PFSK-1 (cell line): ENCODE data around the gene AREL1.

ENCODE experiments used
- FOXP2 ChIP-seq: optimal IDR thresholded peaks from 2 replicates; pipeline ENCODE3; 2011; ENCODE audit warnings: borderline replicate concordance, control low read depth, inconsistent platforms; ENCODE audit not compliant: insufficient read depth; ENCODE audit errors: extremely low read length, extremely low read depth
- POLR2AphosphoS5 ChIP-seq: IDR thresholded peaks from 2 replicates; pipeline ENCODE4 v1.6.1; 2012; ENCODE audit warnings: low read depth, mild to moderate bottlenecking, control low read depth, low read length, moderate library complexity
- REST ChIP-seq, 2 experiments: IDR thresholded peaks; 2 replicates each; pipeline versions ENCODE4 v1.6.1 to v1.8.0; 2011 to 2012; ENCODE audit warnings: low read depth in 2 of 2, low read length in 2 of 2, control low read depth in 1 of 2, inconsistent platforms in 1 of 2, mild to moderate bottlenecking in 1 of 2, moderate library complexity in 1 of 2; ENCODE audit not compliant: insufficient read depth in 1 of 2
- SIN3A ChIP-seq: IDR thresholded peaks from 2 replicates; pipeline ENCODE4 v1.6.1; 2012; ENCODE audit warnings: mild to moderate bottlenecking, low read length, moderate library complexity, borderline replicate concordance; ENCODE audit not compliant: insufficient read depth
- TAF1 ChIP-seq: IDR thresholded peaks from 2 replicates; pipeline ENCODE4 v1.6.1; 2012; ENCODE audit warnings: low read length, control low read depth, borderline replicate concordance; ENCODE audit not compliant: insufficient read depth

AREL1 gene

GRCh38 chr14:74652541-74652940 is 60.3 kb downstream of the AREL1 start:
- TF ChIP-seq SIN3A (no peak), REST (IDR thresholded peaks at IDR 0.05; ENCODE audit: insufficient read depth in 1 of 2, low read depth in 2 of 2, low read length in 2 of 2) (no peak), TAF1 (no peak), POLR2AphosphoS5 (no peak), FOXP2 (no peak)

- TF ChIP-seq REST (IDR thresholded peaks at IDR 0.05; ENCODE audit: insufficient read depth in 1 of 2, low read depth in 2 of 2, low read length in 2 of 2), result no peak
- TF ChIP-seq TAF1, result no peak
- no peak for TF ChIP-seq FOXP2
- TF ChIP-seq POLR2AphosphoS5, result no peak
- no peak for TF ChIP-seq SIN3A
Observed at GRCh38 chr14:74650927-74651686, 61.8 kb downstream of the AREL1 start.

DNA sequence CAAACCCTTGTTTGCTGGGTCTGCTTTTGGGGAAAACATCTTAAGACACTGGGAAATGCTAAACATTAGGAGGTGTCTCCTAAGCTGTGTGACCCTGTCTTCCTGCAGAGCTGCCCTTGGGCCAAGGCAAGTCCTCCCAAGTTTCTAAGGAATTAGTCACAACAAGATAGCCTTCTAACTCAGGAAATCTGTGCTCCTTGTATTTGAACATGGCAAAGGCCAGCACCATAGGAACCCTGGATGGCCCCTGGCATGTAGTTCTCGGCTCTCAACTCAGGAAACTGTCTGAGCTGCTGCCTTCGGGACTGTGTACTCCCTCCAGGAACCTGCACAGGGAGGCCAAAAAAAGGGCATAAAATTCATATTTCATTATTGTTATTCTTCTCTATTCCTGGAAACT is 63.2 kb downstream of the AREL1 start:
- no peak for TF ChIP-seq REST (IDR thresholded peaks at IDR 0.05; ENCODE audit: insufficient read depth in 1 of 2, low read depth in 2 of 2, low read length in 2 of 2)
- TF ChIP-seq FOXP2, result no peak
- TF ChIP-seq SIN3A, result no peak
- no peak for TF ChIP-seq TAF1
- no peak for TF ChIP-seq POLR2AphosphoS5

- no peak for TF ChIP-seq SIN3A
- no peak for TF ChIP-seq POLR2AphosphoS5
- TF ChIP-seq REST (IDR thresholded peaks at IDR 0.05; ENCODE audit: insufficient read depth in 1 of 2, low read depth in 2 of 2, low read length in 2 of 2), result no peak
- no peak for TF ChIP-seq TAF1
- TF ChIP-seq FOXP2, result no peak
Observed at GRCh38 chr14:74649167-74649566, 63.7 kb downstream of the AREL1 start.

DNA sequence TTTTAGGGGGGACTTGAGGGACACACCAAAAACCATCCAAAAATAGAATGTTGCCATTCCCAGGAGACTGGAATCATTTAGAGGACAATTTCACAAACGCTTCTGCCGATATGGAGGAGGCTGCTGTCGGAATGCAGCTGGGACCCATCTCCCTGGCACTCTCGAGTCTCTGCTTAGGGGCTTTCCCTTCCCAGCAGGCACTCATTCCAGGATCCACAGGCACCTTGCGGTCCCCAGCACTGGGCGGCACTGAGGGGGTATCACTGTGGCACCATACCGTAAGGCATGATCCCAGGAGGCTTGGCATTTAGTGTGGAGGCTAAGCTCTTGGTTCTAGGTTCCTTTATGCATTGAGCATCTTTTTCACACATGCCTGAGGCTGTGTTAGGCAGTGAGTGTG is 64.3 kb downstream of the AREL1 start:
- TF ChIP-seq SIN3A (no peak), REST (IDR thresholded peaks at IDR 0.05; ENCODE audit: insufficient read depth in 1 of 2, low read depth in 2 of 2, low read length in 2 of 2) (no peak), FOXP2 (no peak), TAF1 (no peak), POLR2AphosphoS5 (no peak)
